Choroid plexus epithelial cell (primary cell): Measurements from ENCODE around the gene SPATA4.

Experiments
- DNase-seq: peaks from one replicate; pipeline ENCODE4 v3.0.0-alpha.2; 2010; ENCODE audit warnings: low read depth
- H3K4me3 ChIP-seq: 2 replicates; pipeline ENCODE4 v1.5.1; 2011; ENCODE audit warnings: low read depth, mild to moderate bottlenecking, control low read depth, low read length, moderate library complexity
- TF ChIP-seq, protein P1 (sequence below): conservative IDR thresholded peaks from 2 replicates; pipeline ENCODE4 v1.5.1; 2011; ENCODE audit warnings: low read depth, mild to moderate bottlenecking, control low read depth, inconsistent platforms, low read length, moderate library complexity

Gene SPATA4

DNA sequence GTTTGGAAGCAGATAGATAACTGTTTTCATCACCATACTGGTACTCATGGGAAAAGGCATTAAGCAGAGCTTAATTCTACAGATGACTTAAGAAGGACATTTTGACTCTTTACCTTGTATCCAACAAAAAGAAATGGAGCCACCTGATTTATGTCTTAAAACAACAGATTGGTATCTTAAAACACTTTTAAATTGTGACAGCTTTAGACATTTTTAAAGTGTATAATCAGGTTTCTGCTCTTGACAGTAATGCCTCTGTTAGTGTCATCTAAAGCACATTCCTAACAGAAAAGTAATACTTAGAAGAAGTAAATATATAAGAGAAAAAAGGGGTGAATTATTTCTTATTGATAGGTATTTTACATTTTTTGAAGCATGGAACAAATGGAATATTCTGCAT, 55.9 kb downstream of the SPATA4 start:
- no peak for DNase-seq
- TF ChIP-seq, protein P1, sequence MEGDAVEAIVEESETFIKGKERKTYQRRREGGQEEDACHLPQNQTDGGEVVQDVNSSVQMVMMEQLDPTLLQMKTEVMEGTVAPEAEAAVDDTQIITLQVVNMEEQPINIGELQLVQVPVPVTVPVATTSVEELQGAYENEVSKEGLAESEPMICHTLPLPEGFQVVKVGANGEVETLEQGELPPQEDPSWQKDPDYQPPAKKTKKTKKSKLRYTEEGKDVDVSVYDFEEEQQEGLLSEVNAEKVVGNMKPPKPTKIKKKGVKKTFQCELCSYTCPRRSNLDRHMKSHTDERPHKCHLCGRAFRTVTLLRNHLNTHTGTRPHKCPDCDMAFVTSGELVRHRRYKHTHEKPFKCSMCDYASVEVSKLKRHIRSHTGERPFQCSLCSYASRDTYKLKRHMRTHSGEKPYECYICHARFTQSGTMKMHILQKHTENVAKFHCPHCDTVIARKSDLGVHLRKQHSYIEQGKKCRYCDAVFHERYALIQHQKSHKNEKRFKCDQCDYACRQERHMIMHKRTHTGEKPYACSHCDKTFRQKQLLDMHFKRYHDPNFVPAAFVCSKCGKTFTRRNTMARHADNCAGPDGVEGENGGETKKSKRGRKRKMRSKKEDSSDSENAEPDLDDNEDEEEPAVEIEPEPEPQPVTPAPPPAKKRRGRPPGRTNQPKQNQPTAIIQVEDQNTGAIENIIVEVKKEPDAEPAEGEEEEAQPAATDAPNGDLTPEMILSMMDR = no peak
- H3K4me3 ChIP-seq = no peak overlapping the region

DNA sequence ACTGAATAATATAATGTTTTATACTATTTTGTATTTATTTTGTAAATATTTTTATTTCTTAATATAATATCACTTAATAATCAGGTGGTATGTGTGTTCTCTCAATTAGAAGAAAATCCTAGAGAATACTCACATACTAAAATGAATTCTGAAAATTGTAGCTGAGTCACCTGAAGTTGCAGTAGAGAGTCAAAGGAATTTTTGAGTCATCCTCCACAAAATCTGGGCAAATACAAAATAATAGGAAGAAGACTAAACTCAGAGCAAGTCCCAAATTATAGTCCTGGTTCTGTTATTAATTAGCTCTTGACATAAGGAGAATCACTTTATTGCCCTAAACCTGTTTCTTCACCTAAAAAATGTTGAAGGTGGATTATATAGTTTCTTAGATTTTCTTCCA, 57.8 kb downstream of the SPATA4 start:
- no peak overlapping the region for H3K4me3 ChIP-seq
- TF ChIP-seq, protein P1 = no peak
- DNase-seq = peak; percentile 12

DNA sequence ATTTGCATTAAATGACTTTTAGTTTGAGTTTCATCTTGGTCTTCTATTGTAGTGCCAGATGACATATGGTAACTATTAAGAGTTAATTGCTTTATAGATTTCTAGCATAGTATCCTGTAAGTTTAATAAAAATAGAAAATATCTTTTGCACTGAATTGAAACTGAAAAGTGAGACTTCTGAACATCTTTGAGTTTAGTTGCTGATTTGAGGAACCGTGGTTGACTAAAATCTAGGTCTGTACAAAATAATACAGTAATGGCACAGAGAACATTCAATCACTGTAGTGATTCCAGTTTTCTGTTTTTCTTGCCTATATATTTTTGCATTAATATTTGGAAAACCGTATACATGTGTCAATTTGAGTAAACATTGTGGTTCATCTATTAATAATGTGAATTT, 60.7 kb downstream of the SPATA4 start:
- TF ChIP-seq, protein P1 = no peak

More for the DNA sequence above, 60.7 kb downstream of the SPATA4 start:
- DNase-seq = no peak
- H3K4me3 ChIP-seq = no peak overlapping the region
